H1 (cell line): ENCODE results near the gene UBTD1. TPM values are rescaled to one million over a fixed set of nuclear protein-coding genes. Genes with fewer than 3 reads are reported as not detected.

Source experiments
- CTCF ChIA-PET: fragments of 300-600 bp; sonication (Branson Sonifier 250); formaldehyde crosslinking; loops from one replicate; lab custom pipeline; 2021; ENCODE audit not compliant: partially characterized antibody; lab: Charles Lee
- POLR2A ChIA-PET: fragments of 300-600 bp; sonication (Branson Sonifier 250); formaldehyde crosslinking; loops from one replicate; lab custom pipeline; 2021; ENCODE audit warnings: inconsistent platforms; ENCODE audit not compliant: partially characterized antibody; lab: Charles Lee
- DNase-seq, 2 experiments: peaks; one replicate each; pipeline versions ENCODE4 v3.0.0 to v3.0.0-alpha.2; 2010 to 2022; ENCODE audit warnings: low spot score in 2 of 2, low read depth in 1 of 2, mixed read lengths in 1 of 2
- FAIRE-seq: peaks from 2 replicates; lab custom pipeline; 2011; peaks lifted over from hg19 to GRCh38; lab: Jason Lieb, UNC
- H2AFZ ChIP-seq: 2 replicates; pipeline ENCODE4 v1.8.1; 2012; ENCODE audit warnings: low read length, inconsistent platforms
- H2AK5ac ChIP-seq: 2 replicates; pipeline ENCODE4 v1.6.1; 2013; ENCODE audit warnings: low read depth, low read length
- H2BK120ac ChIP-seq: replicated peaks from 2 replicates; pipeline ENCODE3; 2013; ENCODE audit warnings: low read depth, low read length, inconsistent platforms
- H2BK12ac ChIP-seq: 2 replicates; pipeline ENCODE4 v1.6.1; 2013; ENCODE audit warnings: low read depth, low read length
- H2BK15ac ChIP-seq: 2 replicates; pipeline ENCODE4 v1.6.1; 2013; ENCODE audit warnings: low read length
- H2BK20ac ChIP-seq: 2 replicates; pipeline ENCODE4 v1.6.1; 2013; ENCODE audit warnings: low read length
- H2BK5ac ChIP-seq: 2 replicates; pipeline ENCODE4 v1.6.1; 2013; ENCODE audit warnings: low read depth, low read length
- H3K14ac ChIP-seq: 2 replicates; pipeline ENCODE4 v1.6.1; 2013; ENCODE audit warnings: inconsistent platforms; ENCODE audit not compliant: insufficient read length
- H3K18ac ChIP-seq: 2 replicates; pipeline ENCODE4 v1.6.1; 2013; ENCODE audit warnings: low read length; ENCODE audit errors: extremely low read depth
- H3K23ac ChIP-seq: 2 replicates; pipeline ENCODE4 v1.6.1; 2013; ENCODE audit warnings: inconsistent platforms; ENCODE audit not compliant: insufficient read length
- H3K23me2 ChIP-seq: 2 replicates; pipeline ENCODE4 v1.6.1; 2013; ENCODE audit warnings: low read depth, low read length
- H3K27ac ChIP-seq: 2 replicates; pipeline ENCODE4 v1.6.1; 2011; ENCODE audit warnings: low read depth, low read length, inconsistent platforms
- H3K27me3 ChIP-seq, 4 experiments: replicated peaks in 1 of 4; 1 replicate in 1 of 4; 2 replicates in 3 of 4; pipeline versions ENCODE4 v1.6.1 to v1.8.1; 2011 to 2013; ENCODE audit warnings: low read length in 3 of 4, mild to moderate bottlenecking in 3 of 4, inconsistent platforms in 2 of 4, mixed read lengths in 2 of 4, moderate library complexity in 1 of 4; ENCODE audit not compliant: control insufficient read depth in 3 of 4, insufficient read depth in 3 of 4; ENCODE audit errors: extremely low read depth in 1 of 4
- H3K36me3 ChIP-seq, 4 experiments: 2 replicates each; pipeline versions ENCODE4 v1.6.1 to v1.8.1; 2011 to 2013; ENCODE audit warnings: mild to moderate bottlenecking in 4 of 4, low read length in 3 of 4, moderate library complexity in 2 of 4, control low read depth in 1 of 4, inconsistent platforms in 1 of 4; ENCODE audit not compliant: insufficient read depth in 4 of 4, control insufficient read depth in 2 of 4
- H3K4ac ChIP-seq: replicated peaks from 2 replicates; pipeline ENCODE3; 2013; ENCODE audit warnings: low read length, low read depth, mixed read lengths, inconsistent platforms; ENCODE audit not compliant: insufficient read length
- H3K4me1 ChIP-seq, 4 experiments: replicated peaks in 1 of 4; 1 replicate in 1 of 4; 2 replicates in 3 of 4; pipeline versions ENCODE4 v1.6.1 to v1.8.1; 2011 to 2013; ENCODE audit warnings: low read length in 3 of 4, inconsistent platforms in 2 of 4, mixed read lengths in 1 of 4; ENCODE audit not compliant: insufficient read depth in 4 of 4, control insufficient read depth in 3 of 4
- H3K4me2 ChIP-seq, 2 experiments: 2 replicates each; pipeline versions ENCODE4 v1.6.1 to v1.8.1; 2011 to 2013; ENCODE audit warnings: low read depth in 2 of 2, low read length in 2 of 2, control low read depth in 1 of 2, inconsistent platforms in 1 of 2, mild to moderate bottlenecking in 1 of 2; ENCODE audit not compliant: insufficient read depth in 1 of 2
- H3K4me3 ChIP-seq, 4 experiments: fragments of 200-600, 300-600 bp in 1 of 4; sonication (generic), shearing (Covaris generic), sonication (Bioruptor Twin) in 1 of 4; 2 replicates each; pipeline versions ENCODE4 v1.5.1 to v1.8.1; 2011 to 2016; ENCODE audit warnings: low read length in 4 of 4, low read depth in 3 of 4, control low read depth in 2 of 4, inconsistent platforms in 2 of 4, mild to moderate bottlenecking in 2 of 4, mixed read lengths in 1 of 4, moderate library complexity in 1 of 4; ENCODE audit not compliant: insufficient read depth in 2 of 4; ENCODE audit errors: extremely low read depth in 1 of 4
- H3K56ac ChIP-seq: replicated peaks from 2 replicates; pipeline ENCODE3; 2013; ENCODE audit warnings: low read depth, mild to moderate bottlenecking, mixed read lengths, low read length, inconsistent platforms; ENCODE audit not compliant: insufficient read length
- H3K79me1 ChIP-seq: 2 replicates; pipeline ENCODE4 v1.6.1; 2013; ENCODE audit warnings: low read depth, low read length, control low read depth
- H3K79me2 ChIP-seq, 2 experiments: 2 replicates each; pipeline versions ENCODE4 v1.6.1 to v1.8.1; 2012 to 2013; ENCODE audit warnings: low read length in 2 of 2, mild to moderate bottlenecking in 2 of 2, inconsistent platforms in 1 of 2; ENCODE audit not compliant: insufficient read depth in 2 of 2, control insufficient read depth in 1 of 2
- H3K9ac ChIP-seq, 4 experiments: replicated peaks in 1 of 4; 1 replicate in 1 of 4; 2 replicates in 3 of 4; pipeline versions ENCODE4 v1.6.1 to v1.8.1; 2011 to 2013; ENCODE audit warnings: low read depth in 3 of 4, low read length in 3 of 4, control low read depth in 2 of 4, mild to moderate bottlenecking in 2 of 4, moderate library complexity in 2 of 4, inconsistent platforms in 1 of 4; ENCODE audit errors: extremely low read depth in 1 of 4
- H3K9me3 ChIP-seq, 2 experiments: 2 replicates each; pipeline versions ENCODE4 v1.6.1 to v1.8.1; 2012 to 2013; ENCODE audit warnings: mild to moderate bottlenecking in 2 of 2, moderate library complexity in 2 of 2, control low read depth in 1 of 2, inconsistent platforms in 1 of 2, low read depth in 1 of 2, low read length in 1 of 2, mixed read lengths in 1 of 2; ENCODE audit not compliant: insufficient read depth in 2 of 2
- H4K20me1 ChIP-seq, 2 experiments: replicated peaks in 1 of 2; 2 replicates each; pipeline versions ENCODE3 to v1.8.1; 2011 to 2013; ENCODE audit warnings: inconsistent platforms in 2 of 2, low read length in 2 of 2, mild to moderate bottlenecking in 1 of 2; ENCODE audit not compliant: insufficient read depth in 2 of 2, control insufficient read depth in 1 of 2
- H4K5ac ChIP-seq: 2 replicates; pipeline ENCODE4 v1.6.1; 2013; ENCODE audit warnings: low read length, low read depth, mixed read lengths, inconsistent platforms; ENCODE audit not compliant: insufficient read length
- H4K8ac ChIP-seq: 2 replicates; pipeline ENCODE4 v1.8.0; 2013; ENCODE audit warnings: mild to moderate bottlenecking, moderate library complexity, low read length, inconsistent platforms; ENCODE audit not compliant: insufficient read depth; ENCODE audit errors: extremely low read depth
- H4K91ac ChIP-seq: replicated peaks from 2 replicates; pipeline ENCODE3; 2013; ENCODE audit warnings: low read length, mixed read lengths, inconsistent platforms; ENCODE audit not compliant: insufficient read length
- CTBP2 ChIP-seq: IDR thresholded peaks from 2 replicates; pipeline ENCODE4 v1.7.0; 2011; ENCODE audit warnings: borderline replicate concordance, mild to moderate bottlenecking, moderate library complexity, mixed read lengths, low read length; ENCODE audit not compliant: insufficient read depth, insufficient read length
- HDAC2 ChIP-seq, 2 experiments: fragments of 300-600 bp in 1 of 2; sonication (generic) in 1 of 2; IDR thresholded peaks; 2 replicates each; pipeline ENCODE4 v1.6.1; 2011 to 2012; ENCODE audit warnings: low read depth in 2 of 2, low read length in 2 of 2, mild to moderate bottlenecking in 2 of 2, moderate library complexity in 2 of 2, borderline replicate concordance in 1 of 2, inconsistent platforms in 1 of 2
- JUN ChIP-seq: IDR thresholded peaks from 2 replicates; pipeline ENCODE4 v1.6.1; 2011; ENCODE audit warnings: low read depth, mild to moderate bottlenecking, improper control_type of control experiment, low read length
- SP4 ChIP-seq: IDR thresholded peaks from 2 replicates; pipeline ENCODE4 v1.6.1; 2012; ENCODE audit warnings: low read length, inconsistent platforms
- WGBS, 2 experiments: shearing (Covaris generic) in 1 of 2; methylation state at CpG; one replicate each; pipeline versions ENCODE4 v1.1.6 to v1.1.7; 2013 to 2015; ENCODE audit warnings: low lambda C conversion rate in 2 of 2, mixed read lengths in 2 of 2, inconsistent platforms in 1 of 2, low coverage in 1 of 2, missing lambda C conversion rate in 1 of 2; ENCODE audit not compliant: insufficient replicate concordance in 2 of 2, insufficient coverage in 1 of 2, insufficient read length in 1 of 2; ENCODE audit errors: extremely low coverage in 1 of 2, missing lambda C conversion rate in 1 of 2; 5-methylcytosine and 5-hydroxymethylcytosine counted together
- polyA plus RNA-seq, 7 experiments: library from polyadenylated mRNA; depleted of rRNA in 3 of 7; stranded (reverse) in 5 of 7; unstranded in 2 of 7; fragments of >200 nt in 5 of 7; fragments of 200-250 nt in 2 of 7; gene quantifications; 1 replicate in 5 of 7; 2 replicates in 1 of 7; 4 replicates in 1 of 7; pipeline versions ENCODE4 v1.2.1 to v1.2.3, GENCODE V29; 2011 to 2013; ENCODE audit warnings: missing spikeins in 2 of 7, mixed read lengths in 2 of 7
- total RNA-seq: library from RNA; stranded (reverse); fragmentation: NEBNext Ultra II Directional; extraction: Animal tissue kit (Norgen Biotek cat#: 25700); gene quantifications from 2 replicates; pipeline ENCODE4 v1.2.1, GENCODE V29; 2021

The UBTD1 gene
- total and polyA plus RNA-seq, 2 of the 8 experiments (the other 6 are each of a cell fraction or from before 2014, with no cell fraction given) = 22.3 to 36.2 TPM

GRCh38 chr10:97567891-97568290 lies 69.2 kb downstream of the UBTD1 start:
- H3K56ac ChIP-seq = no peak overlapping the region
- H3K4ac ChIP-seq = no peak overlapping the region
- no peaks in the 10 kb centered on the region for H3K23me2 ChIP-seq
- no peak for TF ChIP-seq JUN
- TF ChIP-seq SP4 = no peak
- TF ChIP-seq HDAC2 (IDR thresholded peaks at IDR 0.05; ENCODE audit: borderline replicate concordance in 1 of 2, low read depth in 2 of 2, low read length in 2 of 2) = no peak
- no peak for TF ChIP-seq CTBP2
- H3K27me3 ChIP-seq = no peaks in the 10 kb centered on the region
- no peak overlapping the region for H4K8ac ChIP-seq
- no peak overlapping the region for H3K9ac ChIP-seq
- no peak overlapping the region for H3K4me2 ChIP-seq
- peaks cover 0 to 2% of the 10 kb centered on the region in 2 experiments for H4K20me1 ChIP-seq
- FAIRE-seq (no peak), DNase-seq (no peak)
- H3K4me3 ChIP-seq = no peak overlapping the region
- no peak overlapping the region for H2AK5ac ChIP-seq
- peaks cover 0 to 3% (median 1%) of the 10 kb centered on the region in 4 experiments; a peak in 2 of 7 replicates for H3K4me1 ChIP-seq
- no peak overlapping the region for H4K91ac ChIP-seq
- H2AFZ ChIP-seq = no peak overlapping the region
- H3K18ac ChIP-seq = no peak overlapping the region
- 98% methylated on average over 15 of the region's 15 CpGs; no CpG with 5 or more reads in 1 of the 2 experiments for WGBS, 2 experiments
- no peak overlapping the region for H2BK15ac ChIP-seq
- H2BK12ac ChIP-seq = no peak overlapping the region
- no peak overlapping the region for H3K23ac ChIP-seq
- H3K27ac ChIP-seq = no peak overlapping the region
- ChIA-PET POLR2A (interaction anchor here (0.6 kb wide), 2 partner anchors 10 to 64 kb away, joined by 3 read pairs; no protein-coding TSS in a partner anchor), CTCF (interaction anchor here (0.6 to 12.9 kb wide), 8 partner anchors 9 to 798 kb away, joined by 3 to 169 read pairs (median 6); no protein-coding TSS in a partner anchor)
- H4K5ac ChIP-seq = no peak overlapping the region
- no peak overlapping the region for H3K14ac ChIP-seq
- H3K79me2 ChIP-seq = no peaks in the 10 kb centered on the region
- no peak overlapping the region for H2BK120ac ChIP-seq
- H2BK20ac ChIP-seq = no peak overlapping the region
- 0 out of 2 replicates have a peak overlapping the region, but pooled peaks have one; percentile 9 for H2BK5ac ChIP-seq
- peaks cover 0 to 14% (median 2%) of the 10 kb centered on the region in 4 experiments; a peak in 4 of 8 replicates for H3K36me3 ChIP-seq
- H3K79me1 ChIP-seq = no peaks in the 10 kb centered on the region
- no peaks in the 10 kb centered on the region for H3K9me3 ChIP-seq
